Spleen (tissue), 7 donors: ENCODE data around the gene SCAMP3.

Experiments used
- CTCF ChIP-seq, 11 experiments: fragments of 200-600 bp in 7 of 11; fragments of 450-650 bp in 4 of 11; sonication (generic) in 4 of 11; IDR thresholded peaks in 8 of 11; conservative IDR thresholded peaks in 3 of 11; 1 replicate in 7 of 11; 2 replicates in 4 of 11; pipeline versions ENCODE4 v1.4.0 to v1.8.0; 2016 to 2021; ENCODE audit warnings: antibody characterized with exemption in 11 of 11, inconsistent platforms in 4 of 11, mild to moderate bottlenecking in 1 of 11
- POLR2A ChIP-seq, 3 donors: fragments of 450-650 bp; IDR thresholded peaks; one replicate each; pipeline ENCODE4 v1.5.1; 2017; ENCODE audit warnings: antibody characterized with exemption in 3 of 3, mild to moderate bottlenecking in 1 of 3
- POLR2AphosphoS5 ChIP-seq, 3 donors: sonication (generic); formaldehyde crosslinking; IDR thresholded peaks; one replicate each; pipeline ENCODE4 v1.5.1; 2017; ENCODE audit warnings: antibody characterized with exemption in 3 of 3
- donor health status: DM: no; HTN: no; CAD: no; lungs with moderate emphysema.
- donor health status: DM: no; HTN: no; CAD: no.
- donor health status: DM: no; HTN: no; CAD: no.

- TF ChIP-seq CTCF (IDR thresholded peaks at IDR 0.05 in 8 of 11, conservative IDR thresholded peaks at IDR 0.05 in 3 of 11), result no peak
- no peak for TF ChIP-seq POLR2A (IDR thresholded peaks at IDR 0.05)
- TF ChIP-seq POLR2AphosphoS5 (IDR thresholded peaks at IDR 0.05), result no peak
Observed at GRCh38 chr1:155305881-155306391, 43.8 kb upstream of the SCAMP3 start.
